ENCODE measurements around the gene FXYD1. TPM values are rescaled to one million over a fixed set of nuclear protein-coding genes. Genes with fewer than 3 reads are reported as not detected.
"Not testable (repeated sequence)": the region's sequence is repeated elsewhere in the genome, so short reads cannot be mapped to it uniquely, and the experiment has no call there.

Gene FXYD1
- not detected in 2 replicates for total RNA-seq

GRCh38 chr19:35138305-35138892 lies at the start of gene FXYD1:
Gene FXYD1, plus strand, starts transcription at chr19:35138824. Its CDS starts 1,256 bp downstream, at chr19:35140080.
- intact Hi-C loops (cut with micrococcal nuclease) = no loop called here

GRCh38 chr19:35089554-35089953 lies 49.1 kb upstream of the FXYD1 start:
- intact Hi-C loops (cut with micrococcal nuclease) = no loop called here

GRCh38 chr19:35090160-35090505 lies 48.5 kb upstream of the FXYD1 start:
- intact Hi-C loops (cut with micrococcal nuclease) = loop anchor here (1.0 kb wide), 3 partner anchors 23 to 117 kb away; no protein-coding TSS in a partner anchor

GRCh38 chr19:35090506-35091214 lies 48.0 kb upstream of the FXYD1 start:
- intact Hi-C loops (cut with micrococcal nuclease) = loop anchor here (1.0 kb wide), 3 partner anchors 23 to 117 kb away; no protein-coding TSS in a partner anchor

GRCh38 chr19:35093430-35093829 lies 45.2 kb upstream of the FXYD1 start:
- intact Hi-C loops (cut with micrococcal nuclease) = no loop called here

- intact Hi-C loops (cut with micrococcal nuclease) = no loop called here
Measured at GRCh38 chr19:35093941-35094647, 44.5 kb upstream of the FXYD1 start.

GRCh38 chr19:35094656-35095055 lies 44.0 kb upstream of the FXYD1 start:
- intact Hi-C loops (cut with micrococcal nuclease) = no loop called here

GRCh38 chr19:35095667-35096368 lies 42.8 kb upstream of the FXYD1 start:
- intact Hi-C loops (cut with micrococcal nuclease) = no loop called here

DNA sequence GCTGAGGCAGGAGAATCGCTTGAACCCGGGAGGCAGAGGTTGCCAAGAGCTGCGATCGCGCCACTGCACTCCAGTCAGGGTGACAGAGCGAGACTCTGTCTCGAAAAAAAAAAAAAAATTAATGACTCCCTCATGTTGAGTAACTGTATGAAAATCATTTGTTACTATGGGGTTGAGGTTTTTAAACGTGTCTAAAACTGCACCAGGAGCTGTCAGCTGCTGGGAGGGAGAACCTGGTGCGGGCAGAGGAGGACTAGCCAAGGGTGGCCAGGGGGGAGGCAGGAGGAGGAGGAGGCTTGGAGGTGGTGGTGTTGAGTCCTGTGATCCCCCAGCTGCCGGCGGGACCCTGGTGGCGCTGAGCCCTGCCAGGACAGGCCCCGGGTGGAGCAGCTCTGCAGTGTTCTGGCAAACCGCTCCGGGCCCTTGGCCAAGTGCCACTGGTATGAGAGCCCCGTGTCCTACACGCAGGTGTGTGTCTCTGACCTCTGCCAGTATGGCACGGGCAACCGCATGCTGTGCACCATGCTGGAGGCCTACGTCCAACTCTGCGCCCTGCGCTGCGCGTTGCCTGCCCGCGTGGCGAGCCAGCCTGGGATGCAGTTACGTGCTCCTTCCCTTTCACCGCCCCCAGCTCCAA lies 40.1 kb upstream of the FXYD1 start:
- intact Hi-C loops (cut with micrococcal nuclease) = no loop called here

GRCh38 chr19:35099155-35099896 lies 39.3 kb upstream of the FXYD1 start:
- intact Hi-C loops (cut with micrococcal nuclease) = no loop called here

DNA sequence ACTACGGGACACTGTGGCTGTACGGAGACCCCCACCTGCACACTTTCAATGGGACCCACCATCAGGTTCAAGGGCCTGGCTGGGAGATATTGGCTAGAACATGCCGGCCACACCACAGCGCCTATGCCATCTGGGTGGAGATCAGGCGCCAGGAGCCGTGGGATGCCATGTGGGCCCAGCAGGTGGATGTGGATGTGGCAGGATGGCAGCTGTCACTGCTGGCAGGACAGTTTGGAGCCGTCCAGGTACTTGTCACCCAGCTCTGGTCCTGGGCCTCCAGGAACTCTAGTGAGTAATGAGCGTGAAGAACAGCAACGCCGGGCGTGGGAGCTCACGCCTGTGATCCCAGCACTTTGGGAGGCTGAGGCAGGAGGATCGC lies 38.7 kb upstream of the FXYD1 start:
- intact Hi-C loops (cut with micrococcal nuclease) = no loop called here

DNA sequence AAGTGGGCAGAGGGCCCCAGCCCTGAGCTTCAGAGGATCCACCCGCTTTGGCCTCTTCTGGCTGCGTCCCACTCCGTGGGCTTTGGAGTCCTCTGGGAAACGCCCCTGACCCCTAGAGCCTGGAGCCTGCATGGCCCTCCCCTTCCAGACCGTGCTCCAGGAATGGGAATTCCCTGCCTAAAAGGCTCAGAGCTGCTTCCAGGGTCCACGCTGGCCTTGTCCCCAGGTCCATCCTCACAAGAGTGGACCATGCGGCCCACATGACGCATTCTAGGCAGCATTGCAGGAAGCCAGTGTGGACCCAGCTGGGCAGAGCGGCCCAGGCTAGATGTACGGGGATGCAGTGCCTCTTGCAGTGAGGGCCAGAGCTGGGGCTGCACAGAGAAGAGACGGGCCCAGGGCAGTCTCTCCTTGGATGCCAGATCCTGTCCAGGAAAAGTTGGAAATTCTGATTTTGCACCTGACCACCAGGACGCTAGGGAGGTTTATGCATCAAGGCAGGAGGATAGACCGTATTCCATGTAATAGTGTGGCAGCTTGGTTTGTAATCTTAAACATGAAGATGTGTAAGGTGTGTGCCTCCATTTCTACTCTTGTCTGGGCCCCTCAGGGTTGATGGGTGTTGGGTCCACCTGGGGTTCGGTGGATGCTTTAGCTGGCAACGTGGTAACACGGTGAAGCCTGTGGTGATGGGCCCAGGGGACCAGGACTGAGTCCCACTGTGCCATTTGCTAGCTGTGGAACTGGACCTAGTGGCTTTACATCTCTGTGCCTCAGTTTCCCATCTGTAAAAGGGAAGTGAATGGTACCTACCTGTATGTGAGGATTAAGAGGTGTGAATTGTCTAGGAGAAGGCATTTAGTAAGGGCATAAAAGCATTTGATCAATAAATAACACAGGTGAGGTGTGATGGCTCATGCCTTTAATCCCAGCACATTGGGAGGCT lies 37.8 kb upstream of the FXYD1 start:
- intact Hi-C loops (cut with micrococcal nuclease) = no loop called here

- intact Hi-C loops (cut with micrococcal nuclease) = not testable (repeated sequence)
Measured at GRCh38 chr19:35101949-35102348, 36.7 kb upstream of the FXYD1 start.

DNA sequence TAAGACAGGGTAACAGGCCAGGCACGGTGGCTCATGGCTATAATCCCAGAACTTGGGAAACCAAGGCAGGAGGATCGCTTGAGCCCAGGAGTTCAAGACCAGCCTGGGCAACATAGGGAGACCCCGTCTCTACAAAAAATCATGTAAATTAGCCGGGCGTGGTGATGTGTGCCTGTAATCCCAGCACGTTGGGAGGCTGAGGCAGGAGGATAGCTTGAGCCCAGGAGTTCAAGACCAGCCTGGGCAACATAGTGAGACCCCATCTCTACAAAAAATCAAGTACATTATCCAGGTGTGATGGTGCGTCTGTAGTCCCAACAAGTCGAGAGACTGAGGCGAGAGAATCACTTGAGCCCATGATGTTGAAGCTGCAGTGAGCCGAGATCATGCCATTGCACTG lies 35.0 kb upstream of the FXYD1 start:
- intact Hi-C loops (cut with micrococcal nuclease) = not testable (repeated sequence)

DNA sequence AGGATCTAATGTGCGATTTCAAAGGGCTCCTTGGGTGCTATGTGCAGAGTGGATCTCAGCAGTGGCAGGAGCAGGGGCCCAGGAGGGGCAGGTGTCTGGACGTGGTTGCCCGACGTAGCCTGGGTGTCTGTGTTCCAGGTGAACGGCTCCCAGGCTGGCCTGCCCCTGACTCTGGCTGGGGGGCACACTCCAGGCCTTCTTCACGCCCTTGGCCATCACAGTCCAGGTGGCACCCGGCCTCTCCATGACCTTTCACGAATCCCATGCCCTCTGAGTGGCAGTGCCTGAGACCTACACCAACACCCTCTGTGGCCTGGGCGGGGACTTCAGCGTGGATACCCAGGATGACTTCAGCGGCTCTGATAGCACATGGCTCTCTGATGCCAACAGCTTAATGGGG lies 34.3 kb upstream of the FXYD1 start:
- intact Hi-C loops (cut with micrococcal nuclease) = no loop called here

DNA sequence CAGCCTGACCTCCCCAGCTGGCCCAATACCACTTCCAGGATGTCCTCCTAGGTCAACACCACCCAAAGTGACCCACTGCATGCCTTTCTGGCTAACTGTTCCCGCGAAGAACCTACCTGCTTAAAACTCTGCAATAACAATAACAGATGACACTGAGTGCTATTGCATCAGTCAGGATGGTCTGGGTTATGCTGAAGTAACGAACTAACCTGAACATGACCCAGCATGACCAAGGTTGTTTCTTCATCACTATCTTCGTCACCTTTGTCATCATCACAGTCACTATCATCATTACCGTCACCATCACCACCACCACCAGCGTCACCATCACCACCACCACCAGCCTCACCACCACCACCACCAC lies 33.6 kb upstream of the FXYD1 start:
- intact Hi-C loops (cut with micrococcal nuclease) = no loop called here

DNA sequence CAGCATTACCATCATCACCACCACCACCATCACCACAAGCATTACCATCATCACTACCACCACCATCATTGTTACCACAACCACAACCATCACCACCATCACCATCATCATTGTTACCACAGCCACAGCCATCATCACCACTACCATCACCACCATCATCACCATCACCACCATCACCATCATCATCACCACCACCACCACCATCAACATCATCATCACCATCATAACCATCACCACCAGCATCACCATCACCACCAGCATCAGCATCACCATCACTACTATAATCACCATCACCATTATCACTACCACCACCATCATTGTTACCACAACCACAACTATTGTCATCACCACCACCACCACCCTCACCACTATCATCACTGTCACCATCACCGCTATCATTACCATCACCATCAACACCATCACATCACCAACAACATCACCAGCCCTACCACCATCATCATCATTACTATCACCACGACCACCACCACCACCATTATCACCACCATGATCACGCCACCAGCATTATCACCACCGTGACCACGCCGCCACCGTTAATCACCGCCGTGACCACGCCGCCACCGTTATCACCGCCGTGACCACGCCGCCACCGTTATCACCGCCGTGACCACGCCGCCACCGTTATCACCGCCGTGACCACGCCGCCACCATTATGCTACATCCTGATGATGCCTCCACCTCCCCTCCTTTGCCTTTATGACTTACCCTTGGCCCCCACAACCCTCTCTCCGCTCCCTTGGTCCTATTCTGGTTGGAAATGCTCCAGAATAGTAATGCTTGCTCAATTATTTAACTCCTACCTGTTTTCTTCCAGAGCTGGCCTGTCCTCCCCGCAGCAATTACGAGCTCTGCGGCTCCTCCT lies 33.0 kb upstream of the FXYD1 start:
- intact Hi-C loops (cut with micrococcal nuclease) = no loop called here

DNA sequence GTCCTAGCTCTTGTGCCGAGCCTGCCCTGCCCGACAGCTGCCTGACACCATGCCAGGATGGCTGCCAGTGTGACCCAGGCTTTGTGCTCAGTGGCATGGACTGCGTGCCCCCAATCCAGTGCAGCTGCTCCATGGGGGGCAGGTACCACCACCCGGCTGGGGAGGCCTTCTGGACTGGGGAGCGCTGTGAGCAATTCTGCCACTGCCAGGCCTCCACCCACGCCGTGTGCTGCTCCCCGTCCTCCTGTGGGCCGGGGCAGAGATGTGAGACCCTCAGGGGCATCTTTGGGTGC lies 32.4 kb upstream of the FXYD1 start:
- intact Hi-C loops (cut with micrococcal nuclease) = no loop called here
